ENCODE measurements around the gene TGFBRAP1. TPM values are rescaled to one million over a fixed set of nuclear protein-coding genes. Genes with fewer than 3 reads are reported as not detected.

TGFBRAP1 gene
- total and polyA plus RNA-seq, 9 of the 15 experiments (the other 6 are each of a cell fraction or from before 2014, with no cell fraction given): 3.7 to 18.0 (median 11.0) TPM

GRCh38 chr2:105337122-105338019 lies 7.8 kb upstream of the TGFBRAP1 start, which contains the start of gene C2orf49 (continued):
- 0 out of 2 replicates have a peak, but pooled peaks have one; percentile 20 for TF ChIP-seq PYGO2 (tag; IDR thresholded peaks at IDR 0.05)
- TF ChIP-seq SMAD2 (IDR thresholded peaks at IDR 0.05; ENCODE audit: low read depth, low read length): no peak
- peak; percentile 90 for TF ChIP-seq HDAC2 (IDR thresholded peaks at IDR 0.05)
- TF ChIP-seq, protein P1, sequence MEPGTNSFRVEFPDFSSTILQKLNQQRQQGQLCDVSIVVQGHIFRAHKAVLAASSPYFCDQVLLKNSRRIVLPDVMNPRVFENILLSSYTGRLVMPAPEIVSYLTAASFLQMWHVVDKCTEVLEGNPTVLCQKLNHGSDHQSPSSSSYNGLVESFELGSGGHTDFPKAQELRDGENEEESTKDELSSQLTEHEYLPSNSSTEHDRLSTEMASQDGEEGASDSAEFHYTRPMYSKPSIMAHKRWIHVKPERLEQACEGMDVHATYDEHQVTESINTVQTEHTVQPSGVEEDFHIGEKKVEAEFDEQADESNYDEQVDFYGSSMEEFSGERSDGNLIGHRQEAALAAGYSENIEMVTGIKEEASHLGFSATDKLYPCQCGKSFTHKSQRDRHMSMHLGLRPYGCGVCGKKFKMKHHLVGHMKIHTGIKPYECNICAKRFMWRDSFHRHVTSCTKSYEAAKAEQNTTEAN (CRISPR knock-in tag; IDR thresholded peaks at IDR 0.05): no peak
- TF ChIP-seq, protein P2, sequence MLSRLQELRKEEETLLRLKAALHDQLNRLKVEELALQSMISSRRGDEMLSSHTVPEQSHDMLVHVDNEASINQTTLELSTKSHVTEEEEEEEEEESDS (CRISPR knock-in tag; IDR thresholded peaks at IDR 0.05): no peak
- peak; percentile 68; the same call in 1 of the 2 replicates for TF ChIP-seq POLR2H (tag; IDR thresholded peaks at IDR 0.05; ENCODE audit: low read depth)
- no peak for TF ChIP-seq HMG20B (CRISPR knock-in tag; IDR thresholded peaks at IDR 0.05)
- TF ChIP-seq ATF1 (CRISPR knock-in tag; IDR thresholded peaks at IDR 0.05): peak; percentile 88
- peak; percentile 100 for TF ChIP-seq ATF1 (tag; IDR thresholded peaks at IDR 0.05)
- no peak for TF ChIP-seq ZNF75A (CRISPR knock-in tag; IDR thresholded peaks at IDR 0.05)
- no peak for TF ChIP-seq SRSF3 (IDR thresholded peaks at IDR 0.05; ENCODE audit: insufficient read depth, low read length)
- no peak; a peak in 1 of 4 replicates for TF ChIP-seq TRIM24 (IDR thresholded peaks at IDR 0.05)
- TF ChIP-seq FOSL1 (tag; conservative IDR thresholded peaks at IDR 0.05): no peak
- no peak for TF ChIP-seq SRF (CRISPR knock-in tag; IDR thresholded peaks at IDR 0.05)
- no peak for TF ChIP-seq BRF2 (IDR thresholded peaks at IDR 0.05; ENCODE audit: borderline replicate concordance, insufficient read depth, insufficient read length)
- peak; percentile 93 for TF ChIP-seq HLTF (IDR thresholded peaks at IDR 0.05)
- TF ChIP-seq ZNF197 (CRISPR knock-in tag; IDR thresholded peaks at IDR 0.05; ENCODE audit: low read depth): 0 out of 2 replicates have a peak, but pooled peaks have one; percentile 76
- TF ChIP-seq, protein P3, sequence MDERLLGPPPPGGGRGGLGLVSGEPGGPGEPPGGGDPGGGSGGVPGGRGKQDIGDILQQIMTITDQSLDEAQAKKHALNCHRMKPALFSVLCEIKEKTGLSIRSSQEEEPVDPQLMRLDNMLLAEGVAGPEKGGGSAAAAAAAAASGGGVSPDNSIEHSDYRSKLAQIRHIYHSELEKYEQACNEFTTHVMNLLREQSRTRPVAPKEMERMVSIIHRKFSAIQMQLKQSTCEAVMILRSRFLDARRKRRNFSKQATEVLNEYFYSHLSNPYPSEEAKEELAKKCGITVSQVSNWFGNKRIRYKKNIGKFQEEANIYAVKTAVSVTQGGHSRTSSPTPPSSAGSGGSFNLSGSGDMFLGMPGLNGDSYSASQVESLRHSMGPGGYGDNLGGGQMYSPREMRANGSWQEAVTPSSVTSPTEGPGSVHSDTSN (CRISPR knock-in tag; IDR thresholded peaks at IDR 0.05; ENCODE audit: low read depth): no peak
- TF ChIP-seq, protein P3 (tag; conservative IDR thresholded peaks at IDR 0.05; ENCODE audit: low read depth): no peak
- TF ChIP-seq, protein P4, sequence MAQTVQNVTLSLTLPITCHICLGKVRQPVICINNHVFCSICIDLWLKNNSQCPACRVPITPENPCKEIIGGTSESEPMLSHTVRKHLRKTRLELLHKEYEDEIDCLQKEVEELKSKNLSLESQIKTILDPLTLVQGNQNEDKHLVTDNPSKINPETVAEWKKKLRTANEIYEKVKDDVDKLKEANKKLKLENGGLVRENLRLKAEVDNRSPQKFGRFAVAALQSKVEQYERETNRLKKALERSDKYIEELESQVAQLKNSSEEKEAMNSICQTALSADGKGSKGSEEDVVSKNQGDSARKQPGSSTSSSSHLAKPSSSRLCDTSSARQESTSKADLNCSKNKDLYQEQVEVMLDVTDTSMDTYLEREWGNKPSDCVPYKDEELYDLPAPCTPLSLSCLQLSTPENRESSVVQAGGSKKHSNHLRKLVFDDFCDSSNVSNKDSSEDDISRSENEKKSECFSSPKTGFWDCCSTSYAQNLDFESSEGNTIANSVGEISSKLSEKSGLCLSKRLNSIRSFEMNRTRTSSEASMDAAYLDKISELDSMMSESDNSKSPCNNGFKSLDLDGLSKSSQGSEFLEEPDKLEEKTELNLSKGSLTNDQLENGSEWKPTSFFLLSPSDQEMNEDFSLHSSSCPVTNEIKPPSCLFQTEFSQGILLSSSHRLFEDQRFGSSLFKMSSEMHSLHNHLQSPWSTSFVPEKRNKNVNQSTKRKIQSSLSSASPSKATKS (CRISPR knock-in tag; IDR thresholded peaks at IDR 0.05): no peak
- TF ChIP-seq GTF2E2 (tag; IDR thresholded peaks at IDR 0.05): peak; percentile 46; the same call in 1 of the 2 replicates
